HCT116 (cell line): ENCODE data around the gene OPTN.

Experiments used
- CTCF ChIP-seq, 3 experiments: fragments of 200-600 bp in 1 of 3; sonication (generic) in 1 of 3; IDR thresholded peaks in 2 of 3; conservative IDR thresholded peaks in 1 of 3; 2 replicates each; pipeline ENCODE4 v1.5.1; 2012 to 2017; ENCODE audit warnings: low read depth in 2 of 3, low read length in 2 of 3, antibody characterized with exemption in 1 of 3, borderline replicate concordance in 1 of 3, control low read depth in 1 of 3, mild to moderate bottlenecking in 1 of 3, mixed read lengths in 1 of 3, mixed run types in 1 of 3, moderate library complexity in 1 of 3; ENCODE audit not compliant: insufficient read depth in 1 of 3
- YY1 ChIP-seq: IDR thresholded peaks from 2 replicates; pipeline ENCODE4 v1.6.1; 2011; ENCODE audit warnings: low read length, low read depth, moderate library complexity, mild to moderate bottlenecking; ENCODE audit not compliant: insufficient replicate concordance; ENCODE audit errors: extremely low read depth

DNA sequence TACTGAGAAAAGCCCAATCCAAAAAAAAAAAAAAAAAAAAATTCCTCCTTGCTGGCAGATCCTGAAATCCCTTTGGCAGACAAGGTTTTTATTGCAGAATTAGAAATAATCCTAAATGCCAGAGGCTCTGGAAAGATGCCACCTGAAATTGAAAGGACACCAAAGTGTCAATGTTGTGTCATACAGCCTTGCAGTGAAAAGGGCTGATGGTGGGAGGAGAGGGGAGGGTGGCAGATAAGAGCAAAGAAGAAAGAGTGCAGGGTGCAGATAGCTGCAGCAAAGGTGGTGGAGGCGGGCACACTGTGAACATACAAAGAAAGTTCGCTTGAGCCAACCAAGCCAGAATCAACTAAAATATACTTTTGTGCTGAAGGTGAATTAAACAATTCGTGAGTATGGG, 8.2 kb upstream of the OPTN start:
- TF ChIP-seq YY1 (no peak), CTCF (IDR thresholded peaks at IDR 0.05 in 2 of 3, conservative IDR thresholded peaks at IDR 0.05 in 1 of 3; ENCODE audit: borderline replicate concordance in 1 of 3, insufficient read depth in 1 of 3, low read depth in 2 of 3, low read length in 2 of 3) (no peak)
